ENCODE results near the gene MPC2.

The MPC2 gene

DNA sequence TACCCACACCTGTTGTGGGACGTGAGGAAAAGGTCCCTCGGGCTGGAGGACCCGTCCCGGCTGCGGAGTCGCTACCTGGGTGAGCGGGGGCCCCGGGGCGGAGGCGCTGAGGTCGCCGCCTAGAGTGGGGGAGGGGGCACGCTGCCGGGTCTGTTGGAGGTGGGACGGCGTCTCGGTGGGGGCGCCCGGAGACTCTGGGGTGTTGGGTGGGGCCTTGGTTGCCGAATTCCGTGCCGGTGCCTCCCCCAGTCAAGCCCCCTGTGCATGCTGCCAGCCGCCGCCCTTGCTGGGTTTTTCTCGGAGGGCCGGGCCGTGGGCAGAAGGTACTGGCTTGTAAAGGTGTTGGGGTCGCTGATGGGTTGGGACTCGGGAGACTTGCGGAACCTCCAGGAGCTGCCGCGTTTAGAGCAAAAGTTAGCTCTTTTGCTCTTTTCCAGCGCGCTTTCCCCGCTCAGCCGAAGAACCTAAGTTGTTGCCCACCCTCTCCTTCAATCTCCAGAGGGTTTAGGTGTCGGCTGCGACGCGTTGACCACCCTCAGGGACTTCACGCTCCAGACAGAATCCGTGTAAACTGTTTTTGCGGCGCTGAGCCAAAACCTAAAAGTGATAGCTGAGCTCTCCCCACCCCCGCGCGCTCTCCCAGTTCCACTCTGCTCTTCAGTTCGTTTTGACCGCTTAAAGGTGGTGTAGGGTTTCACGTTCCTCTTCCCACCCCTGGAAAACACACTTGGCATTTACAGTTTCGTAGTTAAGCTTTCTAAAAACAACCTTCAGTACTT, at the start of gene MPC2:
Gene MPC2 (minus strand): TSS at position 143 of the 779 bp plus-strand sequence. CDS start 1,231 bp downstream, outside the sequence.
- DNase-seq: peak; percentile 68

DNA sequence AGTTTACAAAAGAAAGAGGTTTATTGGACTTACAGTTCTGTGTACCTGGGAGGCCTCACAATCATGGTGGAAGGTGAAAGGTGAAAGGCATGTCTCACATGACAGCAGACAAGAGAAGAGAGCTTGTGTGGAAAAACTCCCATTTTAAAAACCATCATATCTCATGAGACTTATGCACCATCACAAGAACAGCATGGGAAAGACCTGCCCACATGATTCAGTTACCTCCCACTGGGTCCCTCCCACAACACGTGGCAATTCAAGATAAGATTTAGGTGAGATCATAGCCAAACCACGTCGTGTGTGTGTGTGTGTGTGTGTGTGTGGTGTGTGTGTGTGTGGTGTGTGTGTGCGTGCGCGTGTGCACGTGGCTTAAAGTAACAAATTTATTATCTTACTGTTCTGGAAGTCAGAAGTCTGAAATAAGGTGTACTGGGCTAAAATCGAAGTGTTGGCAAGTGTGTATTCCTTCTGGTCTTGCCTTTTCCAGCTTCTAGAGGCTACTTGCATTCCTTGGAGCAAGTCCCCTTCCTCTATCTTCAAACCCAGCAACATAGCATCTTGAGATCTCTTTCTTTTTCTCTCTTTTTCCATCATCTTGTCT, 48.1 kb upstream of the MPC2 start:
- no peak for DNase-seq

GRCh38 chr1:167983797-167984420, 47.0 kb upstream of the MPC2 start:
- no peak for DNase-seq

- DNase-seq: no peak
Measured at GRCh38 chr1:167981933-167982332, 45.1 kb upstream of the MPC2 start.

DNA sequence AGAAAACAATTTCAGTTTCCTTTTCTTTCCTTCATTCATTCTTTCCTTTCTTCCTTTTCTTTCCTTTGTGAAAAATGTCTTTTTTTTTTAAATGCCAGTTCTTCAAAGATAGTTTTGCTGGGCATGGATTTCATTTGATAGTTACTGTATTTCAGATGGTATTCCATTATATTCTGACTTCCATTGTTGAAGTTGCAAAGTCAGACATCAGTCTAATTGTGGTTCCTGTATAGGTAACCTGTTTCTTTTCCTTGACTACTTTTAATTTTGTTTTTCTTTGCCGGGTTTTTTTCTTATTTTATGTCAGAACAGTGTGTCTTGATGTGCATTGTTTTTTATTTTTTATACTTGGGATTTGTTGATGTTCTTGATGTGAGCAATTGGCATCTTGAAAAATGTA, 40.4 kb upstream of the MPC2 start:
- no peak for DNase-seq

- no peak for DNase-seq
Measured at GRCh38 chr1:167974698-167975097, 37.8 kb upstream of the MPC2 start.

DNA sequence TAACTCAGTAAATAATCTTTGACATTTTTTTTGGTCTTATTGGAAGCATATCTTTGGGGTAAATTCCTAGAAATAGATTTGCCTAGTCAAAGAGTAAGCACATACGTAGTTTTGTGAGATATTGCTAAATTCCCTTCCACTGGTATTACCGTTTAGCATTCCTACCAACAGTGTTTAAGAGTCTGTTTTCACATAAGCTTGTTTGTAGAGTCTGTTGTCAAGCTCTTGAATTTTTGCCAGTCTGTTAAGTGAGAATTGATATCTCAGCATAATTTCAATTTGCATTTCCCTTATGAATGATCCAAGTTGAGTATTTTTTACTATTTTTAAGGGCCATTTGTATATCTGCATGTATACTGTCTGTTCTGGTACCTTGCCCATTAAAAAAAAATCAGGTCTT, 37.0 kb upstream of the MPC2 start:
- DNase-seq: no peak

- no peak for DNase-seq
Measured at GRCh38 chr1:167968569-167968968, 31.7 kb upstream of the MPC2 start.

DNA sequence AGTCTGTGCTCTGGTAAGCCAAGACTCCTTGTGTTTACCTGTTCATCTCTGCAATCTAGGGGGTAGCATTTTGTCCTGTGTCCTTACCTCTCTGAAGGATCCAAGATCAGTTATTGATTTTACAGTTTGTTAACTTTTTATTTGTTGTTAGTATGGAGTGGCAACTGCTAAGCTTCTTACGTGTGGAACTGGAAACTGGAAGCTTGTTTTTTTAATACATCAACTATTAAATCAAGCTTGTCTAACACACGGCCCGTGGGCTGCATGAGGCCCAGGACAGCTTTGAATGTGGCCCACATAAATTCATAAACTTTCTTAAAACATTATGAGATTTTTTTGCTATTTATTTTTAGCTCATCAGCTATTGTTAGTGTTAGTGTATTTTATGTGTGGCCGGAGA, 29.2 kb upstream of the MPC2 start:
- DNase-seq: no peak

DNA sequence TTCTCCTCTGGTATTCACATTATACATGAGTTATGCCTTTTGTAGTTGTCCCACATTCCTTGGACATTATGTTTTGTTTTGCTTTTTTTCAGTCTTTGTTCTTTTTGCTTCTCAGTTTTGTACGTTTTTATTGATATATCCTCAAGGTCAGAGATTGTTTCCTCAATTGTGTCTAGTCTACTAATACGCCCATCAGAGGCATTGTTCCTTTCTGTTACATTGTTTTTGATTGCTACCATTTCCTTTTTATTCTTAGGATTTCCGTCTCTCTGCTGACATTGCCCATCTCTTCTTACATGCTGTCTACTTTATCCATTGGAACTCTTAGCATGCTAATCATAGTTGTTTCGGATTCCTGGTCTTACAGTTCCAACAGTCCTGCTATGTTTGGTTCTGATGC, 27.8 kb upstream of the MPC2 start:
- DNase-seq: no peak

DNA sequence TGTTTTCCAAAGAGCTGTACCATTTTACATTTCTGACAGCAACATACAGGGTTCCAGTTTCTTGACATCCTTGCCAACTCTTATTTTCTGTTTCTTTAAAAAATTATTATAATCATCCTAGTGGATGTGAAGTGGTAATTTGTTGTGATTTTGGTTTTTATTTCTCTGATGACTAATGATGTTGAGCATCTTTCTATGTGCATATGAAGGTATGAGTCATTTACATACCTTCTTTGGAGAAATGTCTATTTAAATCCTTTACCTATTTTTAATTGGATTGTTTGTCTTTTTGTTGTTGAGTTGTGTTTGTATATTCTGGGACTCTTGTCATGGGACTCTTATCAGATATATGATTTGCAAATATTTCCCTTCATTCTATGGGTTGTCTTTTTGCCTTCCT, 20.8 kb upstream of the MPC2 start:
- no peak for DNase-seq

DNA sequence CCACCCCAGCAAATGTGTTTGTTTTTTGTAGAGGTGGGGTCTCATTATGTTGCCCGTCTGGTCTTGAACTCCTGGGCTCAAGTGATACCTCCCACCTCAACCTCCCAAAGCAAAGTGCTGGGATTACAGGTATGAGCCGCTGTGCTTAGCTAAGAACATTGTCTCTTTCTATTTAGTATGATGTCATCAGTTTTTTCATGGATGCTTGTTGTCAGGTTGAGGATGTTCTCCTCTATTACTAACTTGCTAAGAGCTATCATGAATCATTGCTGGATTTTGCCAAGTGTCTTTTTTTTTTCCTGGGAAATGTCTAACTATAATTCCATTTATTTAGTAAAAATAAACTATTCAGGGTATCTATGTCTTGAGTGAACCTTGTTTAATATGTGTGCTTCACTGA, 19.0 kb upstream of the MPC2 start:
- DNase-seq: no peak

DNA sequence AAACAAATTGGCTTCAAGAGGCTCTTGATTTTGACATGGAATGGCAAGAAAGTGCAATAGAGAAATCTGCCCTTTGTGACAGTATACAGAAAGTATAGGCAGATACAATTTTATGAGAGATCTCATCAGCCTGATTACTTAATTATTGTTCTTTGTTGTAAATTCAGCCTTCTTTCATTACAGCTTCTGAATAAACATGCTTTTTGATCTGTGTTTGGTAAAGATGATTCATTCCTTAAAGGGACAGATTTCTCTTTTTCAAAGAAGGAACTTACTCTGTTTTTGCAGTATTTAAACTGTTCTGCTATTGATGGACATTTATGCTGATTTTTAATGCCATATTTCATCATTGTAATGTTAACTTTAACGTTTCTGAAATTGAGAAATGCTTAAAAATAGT, 13.7 kb upstream of the MPC2 start:
- no peak for DNase-seq

DNA sequence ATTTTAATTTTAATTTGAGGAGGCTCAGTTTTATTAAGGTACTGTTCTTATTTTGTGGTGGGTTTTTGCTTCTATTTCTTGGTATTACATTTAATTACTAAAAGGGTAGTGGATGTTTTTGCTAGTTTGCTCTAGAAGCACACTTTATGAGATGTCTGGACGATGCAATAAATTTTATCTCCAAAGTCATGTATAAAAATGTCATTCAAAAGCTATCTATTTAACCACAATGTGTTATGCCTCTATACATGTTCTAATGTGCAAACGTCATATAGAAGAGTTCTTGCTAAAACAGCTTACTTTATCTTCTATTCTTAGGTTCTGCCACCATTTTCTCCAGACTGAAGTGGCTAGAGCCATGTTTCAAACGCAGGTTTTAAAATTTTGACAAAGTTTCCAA, 12.9 kb upstream of the MPC2 start:
- no peak for DNase-seq

DNA sequence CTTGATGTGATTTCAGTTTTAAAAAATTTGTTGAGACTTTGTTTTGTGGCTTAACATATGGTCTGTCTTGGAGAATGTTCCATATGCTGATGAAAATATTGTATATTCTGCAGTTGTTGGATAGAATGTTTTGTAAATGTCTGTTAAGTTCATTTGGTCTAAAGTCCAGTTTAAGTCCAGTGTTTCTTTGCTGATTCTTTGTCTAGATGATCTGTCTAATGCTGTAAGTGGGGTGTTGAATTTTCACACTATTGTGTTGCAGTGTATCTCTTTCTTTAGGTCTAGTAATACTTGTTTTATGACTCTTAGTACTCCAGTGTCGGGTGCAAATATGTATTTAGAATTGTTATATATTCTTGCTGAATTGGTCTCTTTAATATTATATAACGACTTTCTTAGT, 10.9 kb upstream of the MPC2 start:
- DNase-seq: no peak

- DNase-seq: no peak
Measured at GRCh38 chr1:167943541-167943940, 6.7 kb upstream of the MPC2 start.

DNA sequence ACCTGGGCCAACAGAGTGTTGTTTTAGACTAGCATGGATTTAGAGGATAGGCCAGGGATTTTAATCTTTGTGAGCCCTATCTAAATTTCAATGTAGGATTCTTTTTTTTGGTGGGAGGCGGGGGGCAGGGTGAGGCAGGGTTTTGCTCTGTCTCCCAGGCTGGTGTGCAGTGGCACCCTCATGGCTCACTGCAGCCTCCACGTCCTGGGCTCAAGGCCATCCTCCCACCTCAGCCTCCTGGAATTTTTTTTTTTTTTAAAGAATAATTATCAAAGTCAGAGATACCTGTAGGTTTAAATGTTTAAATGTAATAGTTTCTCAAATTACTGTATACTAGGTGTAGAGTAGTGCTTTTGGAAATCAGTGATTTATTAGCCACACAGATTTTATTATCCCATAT, 3.4 kb upstream of the MPC2 start:
- DNase-seq: no peak

GRCh38 chr1:167938080-167938636, 1.3 kb upstream of the MPC2 start:
- DNase-seq: no peak

- no peak for DNase-seq
Measured at GRCh38 chr1:167937709-167938010, 788 bp upstream of the MPC2 start.

DNA sequence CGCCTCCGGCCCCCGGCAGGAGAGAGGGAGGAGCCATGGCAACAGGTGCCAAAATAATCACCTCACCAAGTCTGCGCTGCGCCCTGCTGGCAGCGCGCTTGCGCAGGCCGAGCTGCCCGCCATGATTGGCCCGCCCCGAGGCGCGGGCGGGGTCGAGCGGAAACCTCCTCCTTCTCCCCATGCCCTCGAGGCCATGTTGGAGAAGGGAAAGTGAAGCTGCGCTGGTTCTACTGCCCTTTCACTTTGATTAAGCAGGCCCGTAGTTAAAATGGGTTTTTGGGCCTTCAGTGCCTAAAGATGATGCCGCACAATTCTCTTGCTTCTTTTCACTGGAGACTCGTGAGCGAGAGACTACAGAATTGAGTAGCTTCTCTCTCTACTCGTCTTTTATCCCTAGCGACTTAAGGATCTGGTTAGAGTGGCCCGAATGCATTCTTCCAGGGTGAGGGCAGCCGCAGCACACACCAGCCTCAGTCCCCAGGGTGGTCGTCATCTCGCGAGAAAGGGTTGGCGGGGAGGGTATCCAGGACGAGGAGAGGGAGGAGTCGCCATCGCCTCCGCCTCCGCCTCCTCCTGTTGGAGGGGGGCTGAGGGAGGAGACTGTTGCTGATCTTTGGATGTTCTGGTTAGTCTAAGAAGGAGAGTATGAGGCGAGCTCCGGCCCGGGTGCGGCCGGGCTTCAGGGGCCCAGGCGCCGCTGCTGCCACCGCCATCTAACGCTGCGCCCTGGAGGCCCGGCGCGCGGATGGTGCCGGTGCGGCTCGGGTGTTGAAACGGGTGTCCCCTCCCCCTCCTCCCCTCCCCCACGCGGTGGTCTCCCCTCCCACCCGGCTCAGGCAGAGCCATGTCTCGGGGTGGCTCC, 573 bp downstream of the MPC2 start, which contains the start of gene DCAF6:
Gene DCAF6 (plus strand): TSS at position 616 of the 862 bp plus-strand sequence. CDS start 229 bp downstream, at position 845.
- peak; percentile 98 for DNase-seq

GRCh38 chr1:167935216-167936067, 1.4 kb downstream of the MPC2 start:
- DNase-seq: peak; percentile 56
